ENCODE data around the gene POLR2L.

GRCh38 chr11:792535-792821 lies 49.9 kb downstream of the POLR2L start:
- TF ChIP-seq BACH2 (CRISPR knock-in tag; IDR thresholded peaks at IDR 0.05; ENCODE audit: borderline replicate concordance): no peak
- no peak for TF ChIP-seq GLIS3 (CRISPR knock-in tag; IDR thresholded peaks at IDR 0.05)
- TF ChIP-seq CREB5 (CRISPR knock-in tag; IDR thresholded peaks at IDR 0.05; ENCODE audit: low read depth): no peak
- no peak for TF ChIP-seq PATZ1 (CRISPR knock-in tag; IDR thresholded peaks at IDR 0.05; ENCODE audit: borderline replicate concordance)
- no peak for TF ChIP-seq ZC3H10 (CRISPR knock-in tag; IDR thresholded peaks at IDR 0.05)
- TF ChIP-seq CSRNP3 (CRISPR knock-in tag; IDR thresholded peaks at IDR 0.05): no peak
- no peak for TF ChIP-seq ESRRG (CRISPR knock-in tag; IDR thresholded peaks at IDR 0.05)
- no peak for TF ChIP-seq ZFP30 (CRISPR knock-in tag; IDR thresholded peaks at IDR 0.05)
- no peak for TF ChIP-seq ZFP3 (CRISPR knock-in tag; IDR thresholded peaks at IDR 0.05)
- no peak for TF ChIP-seq ZNF565 (CRISPR knock-in tag; conservative IDR thresholded peaks at IDR 0.05; ENCODE audit: low read depth)
- no peak for TF ChIP-seq ISL1 (CRISPR knock-in tag; IDR thresholded peaks at IDR 0.05)

Data from SK-N-SH treated with all-trans-retinoic acid at 6 μM for 48 hours (cell line).